K562 (cell line): ENCODE measurements around the gene TMEM141.

Source experiments
- HDAC1 ChIP-seq, 2 experiments: fragments of 450-650 bp; IDR thresholded peaks; 2 replicates each; pipeline ENCODE4 v1.6.1; 2016 to 2017; ENCODE audit warnings: inconsistent platforms in 1 of 2, mild to moderate bottlenecking in 1 of 2, moderate library complexity in 1 of 2
- HDAC2 ChIP-seq: fragments of 450-650 bp; IDR thresholded peaks from 2 replicates; pipeline ENCODE4 v1.6.1; 2016; ENCODE audit warnings: mild to moderate bottlenecking
- NFE2L1 ChIP-seq: fragments of 450-650 bp; IDR thresholded peaks from 2 replicates; pipeline ENCODE4 v1.6.1; 2016; ENCODE audit warnings: missing genetic modification characterization, low read depth, mild to moderate bottlenecking, missing compliant biosample characterization, moderate library complexity, borderline replicate concordance
- PHB2 ChIP-seq: fragments of 450-650 bp; IDR thresholded peaks from 2 replicates; pipeline ENCODE4 v1.6.1; 2017; ENCODE audit warnings: low read depth
- TCF7L2 ChIP-seq: fragments of 150-350 bp; IDR thresholded peaks from 2 replicates; pipeline ENCODE4 v1.6.1; 2016; ENCODE audit warnings: low read depth, mild to moderate bottlenecking, low read length, moderate library complexity
- ZNF707 ChIP-seq: fragments of 250-450 bp; sonication (Bioruptor Pico); conservative IDR thresholded peaks from 2 replicates; pipeline ENCODE4 v1.8.0; 2022; ENCODE audit warnings: inconsistent platforms, mild to moderate bottlenecking, moderate library complexity

DNA sequence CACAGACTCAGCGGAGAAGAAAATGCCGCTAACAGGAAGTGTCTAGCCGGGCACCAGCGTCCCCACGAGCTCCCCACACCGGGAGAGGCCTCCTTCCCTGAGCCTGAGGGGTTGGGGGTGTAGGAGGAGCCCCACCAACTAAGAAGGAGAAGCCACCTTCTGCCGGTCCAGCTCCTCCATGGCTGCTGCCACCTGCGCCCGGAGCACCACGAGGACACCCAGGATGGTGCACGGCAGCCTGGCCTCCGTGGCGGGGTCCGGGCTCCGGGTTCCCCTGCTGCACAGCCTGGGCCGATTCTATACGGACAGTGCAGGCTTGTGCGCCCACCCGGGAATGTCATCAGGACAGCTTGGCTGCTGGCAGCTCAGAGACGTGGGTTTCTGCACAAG is 33.4 kb upstream of the TMEM141 start:
- TF ChIP-seq TCF7L2 (no peak), NFE2L1 (tag) (no peak), ZNF707 (CRISPR knock-in tag) (no peak), HDAC2 (no peak), HDAC1 (IDR thresholded peaks at IDR 0.05) (no peak), PHB2 (no peak)
